GM21515 (cell line): ENCODE results near the gene PSENEN.

Experiments used
- ATAC-seq: cut with Tn5 transposase; IDR thresholded peaks from one replicate; pipeline ENCODE4 v1.9.1; 2021; ENCODE audit not compliant: unreplicated experiment

PSENEN gene, protein sequence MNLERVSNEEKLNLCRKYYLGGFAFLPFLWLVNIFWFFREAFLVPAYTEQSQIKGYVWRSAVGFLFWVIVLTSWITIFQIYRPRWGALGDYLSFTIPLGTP

DNA sequence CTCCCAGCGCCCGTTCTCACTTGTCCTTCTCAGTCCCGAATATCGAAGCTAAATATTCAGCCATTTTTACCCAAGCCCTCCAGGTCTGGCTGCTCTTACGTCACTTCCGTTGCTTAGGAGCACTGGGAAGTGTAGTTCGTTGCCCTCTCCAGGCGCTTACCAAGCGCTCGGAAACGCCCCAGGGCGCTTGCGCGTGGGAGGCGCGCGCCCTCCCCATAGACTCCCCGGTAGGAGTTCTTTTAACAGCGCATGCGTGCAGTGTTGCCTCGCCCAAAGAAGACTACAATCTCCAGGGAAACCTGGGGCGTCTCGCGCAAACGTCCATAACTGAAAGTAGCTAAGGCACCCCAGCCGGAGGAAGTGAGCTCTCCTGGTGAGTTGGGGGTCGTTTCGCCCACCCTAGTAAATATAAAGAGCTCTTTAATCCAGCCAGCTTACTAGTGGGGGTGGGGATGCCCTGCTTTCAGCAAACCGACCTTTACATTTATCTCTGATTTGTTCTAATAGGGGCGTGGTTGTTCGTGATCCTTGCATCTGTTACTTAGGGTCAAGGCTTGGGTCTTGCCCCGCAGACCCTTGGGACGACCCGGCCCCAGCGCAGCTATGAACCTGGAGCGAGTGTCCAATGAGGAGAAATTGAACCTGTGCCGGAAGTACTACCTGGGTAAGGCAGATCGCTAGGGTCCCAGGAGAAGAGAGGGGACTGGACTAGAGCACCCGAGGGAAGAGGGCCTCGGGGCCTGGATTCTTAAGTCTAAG lies at the start of gene PSENEN, which contains the start of gene U2AF1L4:
Gene PSENEN (plus strand): TSS at position 324 of the 759 bp plus-strand sequence. CDS start 280 bp downstream, at position 604.
Gene U2AF1L4 (minus strand): TSS at position 91 of the 759 bp plus-strand sequence. CDS start 27 bp downstream, at position 64.
- ATAC-seq, result peak; percentile 40

GRCh38 chr19:35695895-35696422 lies 49.5 kb upstream of the PSENEN start:
- no peak for ATAC-seq

- no peak for ATAC-seq
Observed at GRCh38 chr19:35696835-35697234, 48.6 kb upstream of the PSENEN start.

DNA sequence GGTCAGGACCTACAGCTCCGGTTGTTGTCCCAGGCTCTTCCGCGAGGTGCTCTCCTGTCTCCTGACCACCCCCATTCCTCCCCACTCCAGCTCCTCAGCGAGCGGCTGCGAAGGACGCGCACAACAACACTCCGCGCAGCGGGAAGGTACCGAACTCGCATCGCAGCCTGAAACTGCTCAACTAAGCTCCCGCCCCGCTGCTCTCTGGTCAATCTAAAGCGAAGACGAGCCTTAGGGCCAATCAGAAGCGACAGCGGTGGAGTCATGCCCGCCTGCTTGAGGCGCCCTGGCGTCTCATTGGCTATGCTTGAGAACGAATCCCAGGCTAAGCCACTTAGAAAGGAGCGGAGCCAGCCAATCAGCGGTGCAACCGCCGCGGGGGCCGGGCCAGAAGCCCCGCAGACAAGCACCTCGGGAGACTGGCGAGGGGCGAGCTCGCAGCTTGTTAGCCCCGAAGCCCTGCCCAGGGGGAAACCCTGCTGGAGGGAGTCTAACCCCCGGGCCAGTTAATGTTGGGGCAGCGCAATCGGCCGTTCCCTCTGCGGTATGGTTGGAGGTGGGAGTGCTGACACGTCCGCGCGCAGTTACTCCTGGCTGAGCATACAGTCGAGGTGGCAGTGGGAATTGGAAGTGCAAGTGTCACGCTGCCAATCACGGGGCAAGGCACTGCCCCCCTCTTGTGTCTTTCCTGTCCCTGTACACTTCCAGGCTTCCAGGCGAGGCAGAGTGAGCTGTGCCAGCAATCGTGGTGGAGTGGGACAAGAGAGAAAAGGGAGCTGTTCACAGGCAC lies 43.0 kb upstream of the PSENEN start:
- peak; percentile 90 for ATAC-seq

- no peak for ATAC-seq
Observed at GRCh38 chr19:35703343-35703742, 42.1 kb upstream of the PSENEN start.

DNA sequence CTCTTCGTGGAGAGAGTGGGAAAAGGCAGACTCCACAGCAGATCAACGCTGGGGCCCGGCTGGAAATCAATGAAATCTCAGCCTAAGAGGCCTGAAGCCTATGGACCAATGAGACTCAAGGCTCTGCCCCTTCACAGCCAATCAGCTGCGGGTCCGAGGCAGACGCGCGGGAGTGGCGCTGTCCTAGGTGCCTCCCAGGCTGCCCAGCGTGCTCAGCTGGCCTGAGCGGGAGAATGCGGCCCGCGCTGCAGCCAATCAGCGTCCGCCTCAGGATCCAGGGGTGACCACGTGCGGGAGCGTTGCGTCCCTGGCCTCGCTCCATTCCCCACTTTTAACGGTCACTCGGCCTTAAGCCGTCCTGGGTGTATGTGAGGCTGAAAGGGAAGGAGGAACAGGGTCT lies 41.2 kb upstream of the PSENEN start, which contains the start of gene ZBTB32:
Gene ZBTB32 (plus strand): TSS at position 341 of the 400 bp plus-strand sequence. CDS start 10,069 bp downstream, outside the sequence.
- no peak for ATAC-seq

DNA sequence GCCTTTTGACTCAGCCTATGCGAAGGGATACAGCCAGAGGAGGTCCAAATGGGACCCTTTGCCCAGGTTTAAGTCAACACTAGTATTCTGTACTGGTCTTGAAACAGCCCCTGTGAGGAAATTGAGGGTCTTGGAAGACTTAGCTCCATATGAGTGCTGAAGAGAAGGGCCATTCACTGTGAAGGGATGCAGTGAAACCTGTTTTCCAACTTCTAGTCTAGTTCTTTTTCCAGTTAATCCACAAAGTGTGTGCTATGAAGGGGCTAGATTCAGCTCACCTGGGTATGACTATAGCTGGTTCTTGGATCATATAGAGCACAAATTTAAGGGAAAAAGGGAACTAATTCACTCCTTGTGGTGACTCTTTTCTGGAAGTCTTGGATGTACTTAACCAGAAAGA lies 37.1 kb upstream of the PSENEN start:
- ATAC-seq, result no peak

- no peak for ATAC-seq
Observed at GRCh38 chr19:35710784-35711723, 34.4 kb upstream of the PSENEN start.

GRCh38 chr19:35712567-35713505 lies 32.6 kb upstream of the PSENEN start:
- peak; percentile 19 for ATAC-seq

- no peak for ATAC-seq
Observed at GRCh38 chr19:35713506-35713850, 32.0 kb upstream of the PSENEN start.

DNA sequence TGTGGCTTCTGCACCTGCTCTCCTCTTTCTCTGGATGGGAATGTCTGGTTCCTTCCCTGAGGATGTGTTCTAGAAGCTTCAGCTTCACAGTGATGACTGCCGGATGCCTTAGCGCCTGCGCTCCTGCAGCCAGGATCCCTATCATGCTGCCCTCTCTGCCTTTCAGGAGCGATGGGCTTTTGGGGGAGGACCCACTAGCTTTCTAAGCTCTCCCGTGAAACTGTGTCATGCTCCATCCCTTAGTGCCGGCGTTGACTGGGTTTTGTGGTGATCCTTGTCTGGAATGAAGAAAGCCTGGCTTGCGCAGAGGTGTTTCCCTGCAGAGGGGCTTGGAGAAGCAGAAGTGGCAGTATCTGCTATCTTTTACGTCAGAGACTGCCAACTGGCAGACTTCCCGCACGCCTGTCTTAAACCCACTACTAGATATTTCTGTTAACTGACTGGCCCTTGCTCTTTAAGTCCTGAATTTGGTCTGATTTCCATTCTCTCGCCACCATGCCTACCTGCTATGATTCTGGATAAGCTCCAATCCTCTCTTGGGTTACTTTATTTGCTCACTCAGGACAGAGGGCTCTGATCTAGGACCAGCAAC lies 31.5 kb upstream of the PSENEN start:
- no peak for ATAC-seq

DNA sequence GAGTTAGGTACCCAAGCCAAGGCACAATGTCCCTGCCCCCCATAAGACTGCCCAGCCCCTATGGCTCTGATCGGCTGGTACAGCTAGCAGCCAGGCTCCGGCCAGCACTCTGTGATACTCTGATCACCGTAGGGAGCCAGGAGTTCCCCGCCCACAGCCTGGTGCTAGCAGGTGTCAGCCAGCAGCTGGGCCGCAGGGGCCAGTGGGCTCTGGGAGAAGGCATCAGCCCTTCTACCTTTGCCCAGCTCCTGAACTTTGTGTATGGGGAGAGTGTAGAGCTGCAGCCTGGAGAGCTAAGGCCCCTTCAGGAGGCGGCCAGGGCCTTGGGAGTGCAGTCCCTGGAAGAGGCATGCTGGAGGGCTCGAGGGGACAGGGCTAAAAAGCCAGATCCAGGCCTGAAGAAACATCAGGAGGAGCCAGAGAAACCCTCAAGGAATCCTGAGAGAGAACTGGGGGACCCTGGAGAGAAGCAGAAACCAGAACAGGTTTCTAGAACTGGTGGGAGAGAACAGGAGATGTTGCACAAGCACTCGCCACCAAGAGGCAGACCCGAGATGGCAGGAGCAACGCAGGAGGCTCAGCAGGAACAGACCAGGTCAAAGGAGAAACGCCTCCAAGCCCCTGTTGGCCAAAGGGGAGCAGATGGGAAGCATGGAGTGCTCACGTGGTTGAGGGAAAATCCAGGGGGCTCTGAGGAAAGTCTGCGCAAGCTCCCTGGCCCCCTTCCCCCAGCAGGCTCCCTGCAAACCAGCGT lies 30.7 kb upstream of the PSENEN start:
- ATAC-seq, result no peak

- no peak for ATAC-seq
Observed at GRCh38 chr19:35715355-35715809, 30.1 kb upstream of the PSENEN start.

- peak; percentile 0 for ATAC-seq
Observed at GRCh38 chr19:35715981-35716800, 29.3 kb upstream of the PSENEN start.

- ATAC-seq, result peak; percentile 52
Observed at GRCh38 chr19:35716801-35717664, 28.4 kb upstream of the PSENEN start.

GRCh38 chr19:35717665-35718344 lies 27.6 kb upstream of the PSENEN start, which contains the start of gene KMT2B:
Gene KMT2B, plus strand, starts transcription at chr19:35718003. Its CDS starts 16 bp downstream, at chr19:35718019.
- ATAC-seq, result peak; percentile 47
